Activated CD8-positive, alpha-beta memory T cell treated with anti-CD3 and anti-CD28 coated beads, Interleukin-2, amount 50 U/mL, for 4 hours (primary cell): Measurements from ENCODE around the gene CUL1.

Source experiments
- DNase-seq: peaks from one replicate; pipeline ENCODE4 v3.0.0-alpha.2; 2020

Gene CUL1

GRCh38 chr7:148719753-148720152 lies 21.1 kb downstream of the CUL1 start:
- DNase-seq, result no peak

- no peak for DNase-seq
Measured at GRCh38 chr7:148720472-148720871, 21.8 kb downstream of the CUL1 start.

- DNase-seq, result no peak
Measured at GRCh38 chr7:148721390-148721789, 22.7 kb downstream of the CUL1 start.

- no peak for DNase-seq
Measured at GRCh38 chr7:148722340-148723165, 23.9 kb downstream of the CUL1 start.

- DNase-seq, result no peak
Measured at GRCh38 chr7:148723166-148723559, 24.5 kb downstream of the CUL1 start.

GRCh38 chr7:148723846-148724245 lies 25.1 kb downstream of the CUL1 start:
- no peak for DNase-seq

- DNase-seq, result no peak
Measured at GRCh38 chr7:148726385-148726784, 27.7 kb downstream of the CUL1 start.

- DNase-seq, result no peak
Measured at GRCh38 chr7:148727501-148728278, 29.0 kb downstream of the CUL1 start.

- DNase-seq, result no peak
Measured at GRCh38 chr7:148729984-148730733, 31.5 kb downstream of the CUL1 start.

- DNase-seq, result no peak
Measured at GRCh38 chr7:148732862-148733261, 34.2 kb downstream of the CUL1 start.

- no peak for DNase-seq
Measured at GRCh38 chr7:148733496-148733895, 34.8 kb downstream of the CUL1 start.

- DNase-seq, result no peak
Measured at GRCh38 chr7:148735141-148735540, 36.4 kb downstream of the CUL1 start.

GRCh38 chr7:148735967-148736366 lies 37.3 kb downstream of the CUL1 start:
- no peak for DNase-seq

GRCh38 chr7:148738737-148739535 lies 40.2 kb downstream of the CUL1 start:
- no peak for DNase-seq

- no peak for DNase-seq
Measured at GRCh38 chr7:148746135-148746534, 47.4 kb downstream of the CUL1 start.

- DNase-seq, result no peak
Measured at GRCh38 chr7:148747274-148747673, 48.6 kb downstream of the CUL1 start.

GRCh38 chr7:148750442-148751355 lies 52.0 kb downstream of the CUL1 start:
- DNase-seq, result no peak

- DNase-seq, result no peak
Measured at GRCh38 chr7:148753224-148753623, 54.5 kb downstream of the CUL1 start.

GRCh38 chr7:148754912-148755311 lies 56.2 kb downstream of the CUL1 start:
- DNase-seq, result no peak

GRCh38 chr7:148761499-148762278 lies 63.0 kb downstream of the CUL1 start:
- DNase-seq, result no peak

- DNase-seq, result no peak
Measured at GRCh38 chr7:148763622-148764021, 64.9 kb downstream of the CUL1 start.
